B cell (primary cell): Measurements from ENCODE around the gene OLFML2B. TPM values are rescaled to one million over a fixed set of nuclear protein-coding genes. Genes with fewer than 3 reads are reported as not detected.

Source experiments
- ATAC-seq: fragments of 200-7000 bp; cut with Tn5 transposase; one replicate; pipeline ENCODE4 v1.10.0; 2021; ENCODE audit warnings: low read depth, mild to moderate bottlenecking, moderate number of reproducible peaks, moderate library complexity
- CTCF ChIA-PET: fragments of 350-600 bp; sonication (Branson Sonifier 250); formaldehyde crosslinking; loops from one replicate; lab custom pipeline; 2021; ENCODE audit warnings: antibody characterized with exemption, inconsistent platforms; lab: Charles Lee
- POLR2A ChIA-PET: fragments of 350-600 bp; sonication (Branson Sonifier 250); formaldehyde crosslinking; loops from one replicate; lab custom pipeline; 2021; ENCODE audit warnings: antibody characterized with exemption; lab: Charles Lee
- DNase-seq: peaks from one replicate; pipeline ENCODE4 v3.0.0; 2013
- H2AFZ ChIP-seq: 2 replicates; pipeline ENCODE4 v1.6.1; 2012; ENCODE audit warnings: mild to moderate bottlenecking, low read depth, low read length; ENCODE audit not compliant: insufficient read depth, poor library complexity, severe bottlenecking
- H3K27ac ChIP-seq, 2 donors: 1 replicate in 1 of 2; 2 replicates in 1 of 2; pipeline ENCODE4 v1.5.1; 2012 to 2013; ENCODE audit warnings: low read length in 2 of 2, mild to moderate bottlenecking in 2 of 2, moderate library complexity in 1 of 2
- H3K27me3 ChIP-seq, 4 experiments: fragments of 200-600 bp in 1 of 4; sonication (generic) in 1 of 4; replicated peaks in 1 of 4; 1 replicate in 2 of 4; 2 replicates in 2 of 4; pipeline versions ENCODE4 v1.6.1 to v1.7.0; 2013 to 2016; ENCODE audit warnings: low read length in 3 of 4, mild to moderate bottlenecking in 2 of 4, mixed read lengths in 1 of 4, moderate library complexity in 1 of 4; ENCODE audit not compliant: insufficient read depth in 4 of 4, control insufficient read depth in 3 of 4; ENCODE audit errors: control extremely low read depth in 1 of 4
- H3K36me3 ChIP-seq, 2 experiments: replicated peaks in 1 of 2; 1 replicate in 1 of 2; 2 replicates in 1 of 2; pipeline versions ENCODE4 v1.6.1 to v1.7.1; 2013; ENCODE audit warnings: low read length in 1 of 2; ENCODE audit not compliant: insufficient read depth in 2 of 2, control insufficient read depth in 1 of 2; ENCODE audit errors: control extremely low read depth in 1 of 2, extremely low read depth in 1 of 2
- H3K4me1 ChIP-seq, 2 donors: fragments of 200-600 bp in 1 of 2; sonication (generic) in 1 of 2; 1 replicate in 1 of 2; 2 replicates in 1 of 2; pipeline versions ENCODE4 v1.5.1 to v1.6.1; 2013 to 2017; ENCODE audit warnings: low read length in 2 of 2; ENCODE audit not compliant: control insufficient read depth in 2 of 2, insufficient read depth in 2 of 2
- H3K4me2 ChIP-seq: replicated peaks from 2 replicates; pipeline ENCODE3; 2012; ENCODE audit warnings: mild to moderate bottlenecking, low read depth, low read length; ENCODE audit not compliant: poor library complexity, severe bottlenecking
- H3K4me3 ChIP-seq, 5 experiments: fragments of 200-600 bp in 1 of 5; sonication (generic) in 1 of 5; 1 replicate in 3 of 5; 2 replicates in 2 of 5; pipeline versions ENCODE4 v1.5.1 to v1.7.0; 2011 to 2016; ENCODE audit warnings: low read length in 4 of 5, mild to moderate bottlenecking in 4 of 5, low read depth in 2 of 5, control low read depth in 1 of 5, moderate library complexity in 1 of 5; ENCODE audit not compliant: insufficient read depth in 1 of 5; ENCODE audit errors: control extremely low read depth in 1 of 5, extremely low read depth in 1 of 5
- H3K79me2 ChIP-seq: fragments of 200-600 bp; sonication (generic); one replicate; pipeline ENCODE4 v1.6.0; 2016; ENCODE audit warnings: low read length; ENCODE audit not compliant: control insufficient read depth, insufficient read depth
- H3K9ac ChIP-seq: fragments of 200-600 bp; sonication (generic); 2 replicates; pipeline ENCODE4 v1.6.1; 2017; ENCODE audit warnings: mild to moderate bottlenecking, low read length, moderate library complexity
- H3K9me3 ChIP-seq, 3 donors: one replicate each; pipeline versions ENCODE4 v1.6.1 to v1.7.1; 2013; ENCODE audit warnings: low read length in 2 of 3; ENCODE audit not compliant: control insufficient read depth in 2 of 3, insufficient read depth in 1 of 3; ENCODE audit errors: control extremely low read depth in 1 of 3
- H4K20me1 ChIP-seq: 2 replicates; pipeline ENCODE4 v1.6.0; 2012; ENCODE audit warnings: mild to moderate bottlenecking, low read length; ENCODE audit not compliant: insufficient read depth, control insufficient read depth, poor library complexity, severe bottlenecking
- H3K27ac Mint-ChIP-seq: one replicate; pipeline ENCODE4 v1.8.0; 2021; ENCODE audit warnings: mixed read lengths
- H3K27me3 Mint-ChIP-seq: one replicate; pipeline ENCODE4 v1.8.0; 2021; ENCODE audit warnings: mixed read lengths
- H3K4me1 Mint-ChIP-seq: one replicate; pipeline ENCODE4 v1.8.0; 2021; ENCODE audit warnings: mixed read lengths
- H3K4me3 Mint-ChIP-seq: one replicate; pipeline ENCODE4 v1.8.0; 2021; ENCODE audit warnings: mixed read lengths
- H3K9me3 Mint-ChIP-seq: one replicate; pipeline ENCODE4 v1.8.0; 2022; ENCODE audit warnings: mixed read lengths; ENCODE audit not compliant: insufficient read depth
- CTCF ChIP-seq: fragments of 200-600 bp; IDR thresholded peaks from one replicate; pipeline ENCODE4 v1.8.0; 2022; ENCODE audit warnings: antibody characterized with exemption, mild to moderate bottlenecking
- EZH2 ChIP-seq: IDR thresholded peaks from 2 replicates; pipeline ENCODE4 v1.6.1; 2012; ENCODE audit warnings: borderline replicate concordance, low read depth, mild to moderate bottlenecking, moderate library complexity, low read length; ENCODE audit not compliant: insufficient read depth, poor library complexity, severe bottlenecking
- WGBS: methylation state at CpG from one replicate; pipeline ENCODE4 v1.1.5; 2013; ENCODE audit warnings: missing lambda C conversion rate; ENCODE audit not compliant: insufficient coverage; 5-methylcytosine and 5-hydroxymethylcytosine counted together
- intact Hi-C: fragments of 100-400 bp; cut with micrococcal nuclease; formaldehyde crosslinking; loops from one replicate; pipeline ENCODE4 v1.10.0; 2022
- polyA plus RNA-seq: library from polyadenylated mRNA; depleted of rRNA; stranded (reverse); fragments of >200 nt; gene quantifications from 2 replicates; pipeline ENCODE4 v1.2.3, GENCODE V29; 2012
- total RNA-seq, 2 donors: library from RNA; stranded (reverse); fragments of 120-200 nt in 1 of 2; gene quantifications; 1 replicate in 1 of 2; 2 replicates in 1 of 2; pipeline versions ENCODE4 v1.2.3 to v1.2.4, GENCODE V29; 2013 to 2022

OLFML2B gene
- total and polyA plus RNA-seq, 2 donors (not counting 1 experiment from before 2014, with no cell fraction given): not detected

- ChIA-PET CTCF (no interaction called here), POLR2A (no interaction called here)
- Histone ChIP-seq H3K4me3 (no peak overlapping the region), H3K9ac (no peak overlapping the region), H3K4me1 (peaks cover 5 to 6% of the 10 kb centered on the region in 2 donors), H3K27ac (no peak overlapping the region), H4K20me1 (no peaks in the 10 kb centered on the region), H3K27me3 (peaks cover 0 to 26% (median 21%) of the 10 kb centered on the region in 4 experiments), H3K36me3 (no peaks in the 10 kb centered on the region), H2AFZ (no peak overlapping the region), H3K79me2 (no peaks in the 10 kb centered on the region), H3K4me2 (no peak overlapping the region), H3K9me3 (no peaks in the 10 kb centered on the region)
- WGBS: no CpG with 5 or more reads among the region's 2 CpGs
- no peak for DNase-seq
- peaks cover 3% of the 10 kb centered on the region for H3K4me1 Mint-ChIP-seq
- no peaks in the 10 kb centered on the region for H3K9me3 Mint-ChIP-seq
- H3K27ac Mint-ChIP-seq: no peak overlapping the region
- no peak overlapping the region for H3K4me3 Mint-ChIP-seq
- ATAC-seq: no peak
- TF ChIP-seq CTCF (no peak), EZH2 (no peak)
- peaks cover 52% of the 10 kb centered on the region for H3K27me3 Mint-ChIP-seq
- intact Hi-C loops: no loop called here
Measured at GRCh38 chr1:162065016-162065415, 41.3 kb upstream of the OLFML2B start.

GRCh38 chr1:162062542-162063015 lies 38.9 kb upstream of the OLFML2B start:
- WGBS: 84% methylated on average over 3 of the region's 4 CpGs
- H3K9me3 Mint-ChIP-seq: no peaks in the 10 kb centered on the region
- Histone ChIP-seq H3K4me2 (no peak overlapping the region), H3K79me2 (no peaks in the 10 kb centered on the region), H3K9me3 (no peaks in the 10 kb centered on the region), H3K36me3 (no peaks in the 10 kb centered on the region), H3K4me3 (no peak overlapping the region), H2AFZ (no peak overlapping the region), H3K27ac (no peak overlapping the region), H4K20me1 (no peaks in the 10 kb centered on the region), H3K4me1 (no peaks in the 10 kb centered on the region), H3K9ac (no peak overlapping the region), H3K27me3 (peaks cover 0 to 16% (median 9%) of the 10 kb centered on the region in 4 experiments)
- ATAC-seq: no peak
- no peak overlapping the region for H3K4me3 Mint-ChIP-seq
- no peak overlapping the region for H3K27ac Mint-ChIP-seq
- H3K4me1 Mint-ChIP-seq: no peaks in the 10 kb centered on the region
- no peak for DNase-seq
- no peak for TF ChIP-seq CTCF
- TF ChIP-seq EZH2: no peak
- peaks cover 41% of the 10 kb centered on the region for H3K27me3 Mint-ChIP-seq
- POLR2A ChIA-PET: no interaction called here
- CTCF ChIA-PET: no interaction called here
- intact Hi-C loops: no loop called here
